ENCODE results near the gene TFF3.
A peak's percentile ranks its signal among the peaks of the same experiment; 100 is the strongest.
"Not testable (repeated sequence)": the region's sequence is repeated elsewhere in the genome, so short reads cannot be mapped to it uniquely, and the experiment has no call there.

The TFF3 gene

DNA sequence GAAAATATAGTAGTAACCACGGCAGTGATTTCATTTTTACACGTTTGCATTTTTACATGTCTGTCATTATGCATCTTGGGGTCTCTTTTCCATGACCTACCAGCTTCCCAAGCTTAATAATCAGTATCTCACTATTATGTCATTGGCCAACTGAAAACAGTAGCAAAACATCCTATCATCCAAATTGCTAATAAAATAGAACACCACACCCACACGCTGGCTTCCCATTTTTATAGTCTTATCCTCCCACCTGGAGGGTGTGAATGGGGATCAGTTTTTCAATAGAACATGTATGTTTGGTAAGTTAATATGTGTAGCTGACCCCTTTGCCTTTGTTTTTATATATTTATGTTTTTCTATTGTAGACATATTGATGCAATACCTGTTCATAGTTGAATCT, 11.8 kb downstream of the TFF3 start:
- DNase-seq: no peak

DNA sequence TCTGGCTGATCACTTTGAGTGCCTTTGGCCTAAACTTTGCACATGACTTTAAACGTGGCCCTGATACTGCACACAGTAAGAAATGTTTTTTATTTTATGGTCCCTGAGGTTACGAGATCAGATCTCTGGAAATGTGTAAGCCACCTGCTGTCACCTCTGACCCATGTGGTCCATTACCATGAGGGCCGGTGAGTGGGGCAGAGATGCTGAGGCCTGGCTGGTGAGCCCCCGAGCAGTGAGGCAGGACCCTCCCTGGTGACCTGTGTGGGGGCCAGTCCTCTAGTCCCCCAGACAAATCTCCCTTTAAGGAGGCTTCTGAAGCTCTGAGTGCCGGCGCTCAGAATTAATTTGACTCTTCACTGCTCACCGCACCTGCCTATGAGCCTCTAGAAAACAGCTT, 12.4 kb downstream of the TFF3 start:
- no peak for DNase-seq

DNA sequence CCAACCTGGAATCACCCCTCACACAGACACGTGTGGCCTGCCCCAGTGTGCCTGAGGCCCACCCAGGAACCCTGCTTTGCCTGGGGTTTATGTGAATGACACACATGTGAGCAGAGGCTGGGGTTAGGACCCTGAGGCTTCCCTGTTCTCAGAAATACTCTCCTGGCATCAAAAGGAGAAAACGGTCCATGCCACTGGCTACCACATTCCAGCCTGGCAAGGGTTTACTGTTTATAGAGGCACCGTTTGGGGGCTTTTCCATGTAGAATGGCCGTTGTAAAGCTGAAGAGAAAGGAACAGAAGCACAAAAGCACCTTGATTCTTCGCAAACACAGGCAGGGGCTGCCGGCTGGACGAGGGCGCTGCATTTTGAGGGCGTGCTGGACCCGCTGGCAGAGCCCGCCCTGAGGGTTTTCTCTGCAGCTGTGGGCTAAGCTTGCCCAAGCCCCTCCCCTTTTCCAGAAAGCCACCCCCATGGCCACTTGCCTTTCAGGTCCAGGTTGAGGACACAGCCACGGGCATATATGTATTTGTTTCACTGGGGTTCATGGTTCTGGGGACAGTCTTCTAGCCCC, 13.0 kb downstream of the TFF3 start:
- no peak for DNase-seq

- DNase-seq: peak; percentile 15
These were observed 13.7 kb downstream of the TFF3 start for GRCh38 chr21:42301371-42302075.

GRCh38 chr21:42300956-42301355, 14.3 kb downstream of the TFF3 start:
- DNase-seq: no peak

DNA sequence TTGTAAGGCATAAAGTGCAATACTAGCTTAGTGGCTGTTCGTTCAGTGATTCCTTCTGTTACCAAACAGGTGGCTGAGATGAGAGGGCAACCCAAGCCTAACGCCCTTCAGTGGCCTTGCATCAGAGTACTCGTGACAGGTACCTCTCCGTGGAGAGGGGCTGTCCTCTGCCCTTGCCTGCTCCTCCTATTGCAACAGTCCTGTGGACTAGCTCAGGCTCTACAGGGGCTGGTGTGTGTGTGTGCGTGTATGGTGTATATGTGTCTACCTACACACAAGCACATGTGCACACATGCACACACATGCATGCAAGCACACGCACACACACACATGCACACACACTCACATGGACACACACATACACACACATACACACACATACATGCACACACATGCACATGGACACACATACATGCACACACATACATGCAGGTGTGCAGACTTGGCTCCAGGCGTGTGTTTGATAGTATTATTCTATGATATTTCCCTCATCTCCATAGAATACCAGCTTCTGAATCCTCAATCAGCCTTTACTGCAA, 15.1 kb downstream of the TFF3 start:
- no peak for DNase-seq

GRCh38 chr21:42299324-42300044, 15.7 kb downstream of the TFF3 start:
- no peak for DNase-seq

DNA sequence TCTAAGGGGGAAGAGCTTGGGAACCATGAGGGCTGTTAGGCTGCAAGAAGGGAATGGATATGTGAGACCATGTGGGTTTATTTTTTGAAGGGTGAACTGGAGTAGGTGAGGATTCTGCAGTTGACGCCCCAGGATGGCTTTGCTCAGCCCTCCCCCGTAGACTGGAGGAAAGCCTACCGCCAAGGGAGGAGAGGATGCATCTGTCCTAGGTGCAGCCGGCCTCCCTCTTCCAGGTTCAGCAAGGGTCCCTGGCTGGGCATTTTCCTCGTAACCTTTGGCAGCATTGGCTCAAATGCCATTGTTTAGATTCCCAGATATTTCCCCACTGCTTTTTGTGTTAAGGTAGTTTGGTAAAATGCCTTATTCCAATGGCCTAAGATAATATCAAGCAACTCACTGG, 16.6 kb downstream of the TFF3 start:
- no peak for DNase-seq

DNA sequence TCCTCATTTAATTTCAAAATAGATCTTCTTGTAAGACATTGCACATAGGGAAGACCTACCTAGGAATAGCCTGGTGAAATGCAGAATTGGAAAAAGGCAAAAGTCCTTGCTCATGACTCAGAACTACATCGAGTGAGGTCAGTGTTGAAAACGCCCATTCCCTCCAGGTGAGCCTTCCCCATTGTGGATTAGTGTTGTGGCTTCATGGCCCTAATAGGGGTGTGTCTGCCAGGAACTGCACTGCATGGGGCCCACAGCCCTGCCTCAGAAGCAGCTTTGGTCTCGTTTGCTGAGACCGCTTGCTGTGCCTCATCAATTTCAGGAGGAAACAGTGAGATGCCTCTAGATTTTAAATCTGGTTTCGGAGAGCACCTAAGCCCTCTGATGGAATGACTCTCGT, 17.0 kb downstream of the TFF3 start:
- DNase-seq: no peak

GRCh38 chr21:42297377-42297776, 17.8 kb downstream of the TFF3 start:
- no peak for DNase-seq

DNA sequence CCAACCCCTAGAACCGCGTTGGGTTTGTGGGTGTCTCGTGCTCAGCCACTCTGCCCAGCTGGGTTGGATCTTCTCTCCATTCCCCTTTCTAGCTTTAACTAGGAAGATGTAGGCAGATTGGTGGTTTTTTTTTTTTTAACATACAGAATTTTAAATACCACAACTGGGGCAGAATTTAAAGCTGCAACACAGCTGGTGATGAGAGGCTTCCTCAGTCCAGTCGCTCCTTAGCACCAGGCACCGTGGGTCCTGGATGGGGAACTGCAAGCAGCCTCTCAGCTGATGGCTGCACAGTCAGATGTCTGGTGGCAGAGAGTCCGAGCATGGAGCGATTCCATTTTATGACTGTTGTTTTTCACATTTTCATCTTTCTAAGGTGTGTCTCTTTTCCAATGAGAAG, 18.7 kb downstream of the TFF3 start:
- DNase-seq: no peak

- DNase-seq: no peak
These were observed 19.4 kb downstream of the TFF3 start for GRCh38 chr21:42295845-42296244.

DNA sequence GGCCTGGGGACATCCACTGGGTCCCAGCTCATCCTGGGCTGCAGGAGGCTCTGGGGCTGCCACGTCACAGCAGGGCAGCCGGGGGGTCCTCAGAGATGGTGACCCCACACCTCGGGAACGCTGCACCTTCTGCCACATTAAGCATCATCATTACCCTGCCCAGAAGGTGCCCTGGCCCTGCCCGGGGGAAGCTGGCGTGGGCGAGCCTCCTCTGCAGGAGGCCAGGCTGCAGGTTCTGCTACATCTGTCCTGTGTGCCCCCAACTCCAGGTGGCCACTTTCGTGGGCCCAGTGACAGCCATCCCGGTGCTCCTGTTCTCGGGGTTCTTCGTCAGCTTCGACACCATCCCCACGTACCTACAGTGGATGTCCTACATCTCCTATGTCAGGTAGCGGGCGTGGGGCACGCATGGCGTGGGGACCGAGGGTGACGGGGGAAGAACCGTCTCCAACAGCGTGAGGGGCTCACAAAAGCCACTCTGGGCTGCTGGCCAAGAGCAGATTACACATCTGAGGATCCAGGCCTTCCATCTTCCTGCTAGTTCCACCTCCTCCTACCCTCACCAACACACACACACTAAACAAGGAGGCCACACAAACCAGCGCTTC, 20.8 kb downstream of the TFF3 start:
- DNase-seq: no peak

DNA sequence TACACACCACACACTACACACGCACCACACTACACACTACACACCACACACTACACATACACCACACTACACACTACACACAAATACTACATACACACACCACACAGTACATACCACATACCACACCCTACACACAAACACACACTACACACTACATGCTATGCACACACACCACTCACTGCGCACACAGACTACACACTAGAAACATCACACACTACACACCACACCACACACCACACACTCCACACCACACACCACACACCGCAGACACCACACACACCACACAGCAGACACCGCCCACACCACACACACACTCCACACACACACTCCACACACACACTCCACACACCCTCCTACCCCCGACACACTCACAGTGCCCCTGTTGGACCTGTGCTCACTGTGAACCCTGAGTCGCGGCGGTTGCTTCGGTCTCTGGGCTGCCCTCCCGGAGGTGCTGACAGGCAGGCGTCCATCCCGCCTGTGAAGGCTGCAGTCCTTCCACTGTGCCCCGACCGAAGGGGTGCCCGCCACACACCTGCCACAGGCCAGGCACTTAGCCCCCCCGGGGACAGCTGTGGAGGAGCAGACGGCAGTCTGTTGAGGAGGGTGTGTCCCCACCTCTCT, 21.4 kb downstream of the TFF3 start:
- DNase-seq: no peak

DNA sequence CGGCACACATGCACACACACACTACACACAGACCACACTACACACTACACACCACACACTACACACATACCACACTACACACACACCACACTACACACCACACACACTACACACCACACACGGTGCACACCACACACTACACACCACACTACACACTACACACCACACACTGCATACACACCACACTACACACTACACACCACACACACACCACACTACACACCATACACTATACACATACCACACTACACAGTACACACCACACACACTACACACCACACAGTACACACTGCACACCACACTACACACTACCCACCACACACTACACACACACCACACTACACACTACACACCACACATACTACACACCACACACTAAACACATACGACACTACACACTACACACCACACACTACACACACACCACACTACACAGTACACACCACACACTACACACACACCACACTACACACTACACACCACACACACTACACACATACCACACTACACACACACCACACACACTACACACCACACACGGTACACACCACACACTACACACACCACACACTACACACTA, 22.6 kb downstream of the TFF3 start:
- not testable (repeated sequence) for DNase-seq

- DNase-seq: no peak
These were observed 23.3 kb downstream of the TFF3 start for GRCh38 chr21:42291751-42292562.

- no peak for DNase-seq
These were observed 24.0 kb downstream of the TFF3 start for GRCh38 chr21:42291003-42291750.

- DNase-seq: no peak
These were observed 24.7 kb downstream of the TFF3 start for GRCh38 chr21:42290505-42290904.

GRCh38 chr21:42289926-42290325, 25.3 kb downstream of the TFF3 start:
- peak; percentile 9 for DNase-seq

DNA sequence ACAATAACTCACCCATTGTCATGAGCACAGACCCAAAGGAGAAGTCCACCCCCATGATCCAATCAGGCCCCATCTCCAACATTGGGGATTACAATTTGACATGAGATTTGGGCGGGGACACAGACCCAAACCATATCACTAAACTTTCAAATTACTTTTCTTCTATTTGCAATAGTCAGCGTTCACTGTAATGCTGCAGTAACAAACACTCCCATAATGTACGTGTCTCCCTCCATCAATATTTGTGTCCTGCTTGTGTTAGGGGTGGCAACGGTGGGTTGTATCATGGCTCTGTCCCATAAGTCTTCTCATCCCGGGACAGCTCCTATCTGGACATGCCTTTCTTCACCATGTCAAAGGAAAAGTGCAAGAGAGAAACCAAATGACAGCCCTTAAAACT, 26.2 kb downstream of the TFF3 start:
- no peak for DNase-seq
